Activated T-helper 17 cell treated with anti-CD3 and anti-CD28 coated beads, Interleukin-2, amount 50 U/mL, for 72 hours (primary cell): ENCODE results near the gene NDRG3. TPM values are rescaled to one million over a fixed set of nuclear protein-coding genes. Genes with fewer than 3 reads are reported as not detected.
"Not testable (repeated sequence)": the region's sequence is repeated elsewhere in the genome, so short reads cannot be mapped to it uniquely, and the experiment has no call there.

ENCODE experiments used
- ATAC-seq: fragments of 150-1000 bp; cut with Tn5 transposase; replicated peaks from 2 replicates; pipeline ENCODE4 v1.10.0; 2021; ENCODE audit warnings: mild to moderate bottlenecking, moderate library complexity
- H3K27ac Mint-ChIP-seq: one replicate; pipeline ENCODE4 v1.8.0; 2022; ENCODE audit warnings: mixed read lengths
- H3K27me3 Mint-ChIP-seq: one replicate; pipeline ENCODE4 v1.8.0; 2022; ENCODE audit warnings: mixed read lengths
- H3K36me3 Mint-ChIP-seq: one replicate; pipeline ENCODE4 v1.8.0; 2022; ENCODE audit warnings: low read depth, mild to moderate bottlenecking, mixed read lengths
- H3K4me1 Mint-ChIP-seq: one replicate; pipeline ENCODE4 v1.8.0; 2022; ENCODE audit warnings: mixed read lengths
- H3K4me3 Mint-ChIP-seq: one replicate; pipeline ENCODE4 v1.8.0; 2022; ENCODE audit warnings: mild to moderate bottlenecking, mixed read lengths
- H3K9me3 Mint-ChIP-seq: one replicate; pipeline ENCODE4 v1.8.0; 2022; ENCODE audit warnings: mixed read lengths
- total RNA-seq, 2 donors: library from RNA; stranded (reverse); gene quantifications; one replicate each; pipeline ENCODE4 v1.2.3, GENCODE V29; 2022

NDRG3 gene
- total RNA-seq, 2 donors from 2014 or later, result 30.5 to 30.7 TPM

- no peaks in the 10 kb centered on the region for H3K27me3 Mint-ChIP-seq
- no peak overlapping the region for H3K4me3 Mint-ChIP-seq
- no peaks in the 10 kb centered on the region for H3K9me3 Mint-ChIP-seq
- peaks cover 26% of the 10 kb centered on the region for H3K36me3 Mint-ChIP-seq
- ATAC-seq, result no peak
- peaks cover 5% of the 10 kb centered on the region for H3K4me1 Mint-ChIP-seq
- no peak overlapping the region for H3K27ac Mint-ChIP-seq
Observed at GRCh38 chr20:36655004-36655403, 90.9 kb downstream of the NDRG3 start.

GRCh38 chr20:36654506-36654905 lies 91.4 kb downstream of the NDRG3 start:
- H3K27me3 Mint-ChIP-seq, result no peaks in the 10 kb centered on the region
- no peak for ATAC-seq

GRCh38 chr20:36653456-36653855 lies 92.4 kb downstream of the NDRG3 start:
- H3K4me3 Mint-ChIP-seq, result no peak overlapping the region
- H3K36me3 Mint-ChIP-seq, result peaks cover 26% of the 10 kb centered on the region
- no peaks in the 10 kb centered on the region for H3K27me3 Mint-ChIP-seq
- no peak for ATAC-seq
- H3K9me3 Mint-ChIP-seq, result no peaks in the 10 kb centered on the region
- no peak overlapping the region for H3K27ac Mint-ChIP-seq
- peaks cover 4% of the 10 kb centered on the region for H3K4me1 Mint-ChIP-seq

More at GRCh38 chr20:36654506-36654905, 91.4 kb downstream of the NDRG3 start:
- H3K27ac Mint-ChIP-seq, result no peak overlapping the region
- peaks cover 26% of the 10 kb centered on the region for H3K36me3 Mint-ChIP-seq
- no peaks in the 10 kb centered on the region for H3K9me3 Mint-ChIP-seq
- H3K4me1 Mint-ChIP-seq, result peaks cover 5% of the 10 kb centered on the region
- no peak overlapping the region for H3K4me3 Mint-ChIP-seq

- no peak for ATAC-seq
- Mint-ChIP-seq H3K4me3 (peak overlapping the region; percentile 98), H3K27me3 (no peaks in the 10 kb centered on the region), H3K27ac (peak overlapping the region; percentile 58), H3K36me3 (peaks cover 38% of the 10 kb centered on the region), H3K9me3 (no peaks in the 10 kb centered on the region), H3K4me1 (peaks cover 15% of the 10 kb centered on the region)
Observed at GRCh38 chr20:36647196-36648121, 98.4 kb downstream of the NDRG3 start.

GRCh38 chr20:36646678-36647077 lies 99.2 kb downstream of the NDRG3 start:
- H3K4me3 Mint-ChIP-seq, result peak overlapping the region; percentile 98
- no peak for ATAC-seq
- peaks cover 15% of the 10 kb centered on the region for H3K4me1 Mint-ChIP-seq
- H3K9me3 Mint-ChIP-seq, result no peaks in the 10 kb centered on the region
- peaks cover 44% of the 10 kb centered on the region for H3K36me3 Mint-ChIP-seq
- no peaks in the 10 kb centered on the region for H3K27me3 Mint-ChIP-seq
- H3K27ac Mint-ChIP-seq, result peak overlapping the region; percentile 98

- Mint-ChIP-seq H3K4me1 (peaks cover 15% of the 10 kb centered on the region), H3K4me3 (peak within 1 kb of the TSS; percentile 98), H3K36me3 (peaks cover 44% of the 10 kb centered on the region), H3K9me3 (no peaks in the 10 kb centered on the region), H3K27me3 (no peaks in the 10 kb centered on the region), H3K27ac (peak within 1 kb of the TSS; percentile 98)
- peak; percentile 71 for ATAC-seq
Observed at GRCh38 chr20:36645998-36646397, 99.9 kb downstream of the NDRG3 start, which contains the start of gene SLA2. SLA2 (minus strand) TSS chr20:36646196; CDS start chr20:36641335, 4,861 bp downstream.

- ATAC-seq, result no peak
- H3K4me1 Mint-ChIP-seq, result peaks cover 15% of the 10 kb centered on the region
Observed at GRCh38 chr20:36645353-36645752, 100.5 kb downstream of the NDRG3 start.

GRCh38 chr20:36644706-36645095 lies 101.2 kb downstream of the NDRG3 start:
- Mint-ChIP-seq H3K27ac (peak overlapping the region; percentile 98), H3K36me3 (peaks cover 56% of the 10 kb centered on the region), H3K9me3 (no peaks in the 10 kb centered on the region), H3K27me3 (no peaks in the 10 kb centered on the region), H3K4me1 (peaks cover 15% of the 10 kb centered on the region), H3K4me3 (peak overlapping the region; percentile 98)
- ATAC-seq, result peak; percentile 66

More at GRCh38 chr20:36645353-36645752, 100.5 kb downstream of the NDRG3 start:
- H3K27ac Mint-ChIP-seq, result peak overlapping the region; percentile 98
- H3K27me3 Mint-ChIP-seq, result no peaks in the 10 kb centered on the region
- H3K4me3 Mint-ChIP-seq, result peak overlapping the region; percentile 98
- H3K36me3 Mint-ChIP-seq, result peaks cover 50% of the 10 kb centered on the region
- H3K9me3 Mint-ChIP-seq, result no peaks in the 10 kb centered on the region

GRCh38 chr20:36644032-36644705 lies 101.7 kb downstream of the NDRG3 start:
- Mint-ChIP-seq H3K4me1 (peaks cover 15% of the 10 kb centered on the region), H3K9me3 (no peaks in the 10 kb centered on the region), H3K36me3 (peaks cover 62% of the 10 kb centered on the region), H3K27ac (peak overlapping the region; percentile 98), H3K4me3 (peak overlapping the region; percentile 98), H3K27me3 (no peaks in the 10 kb centered on the region)
- ATAC-seq, result peak; percentile 72

GRCh38 chr20:36642136-36642535 lies 103.8 kb downstream of the NDRG3 start:
- ATAC-seq, result peak; percentile 13
- peak overlapping the region; percentile 85 for H3K27ac Mint-ChIP-seq
- H3K36me3 Mint-ChIP-seq, result peaks cover 82% of the 10 kb centered on the region
- peaks cover 15% of the 10 kb centered on the region for H3K4me1 Mint-ChIP-seq
- H3K27me3 Mint-ChIP-seq, result no peaks in the 10 kb centered on the region
- H3K4me3 Mint-ChIP-seq, result peak overlapping the region; percentile 98
- H3K9me3 Mint-ChIP-seq, result no peaks in the 10 kb centered on the region

- Mint-ChIP-seq H3K9me3 (no peaks in the 10 kb centered on the region), H3K27ac (peak overlapping the region; percentile 85), H3K27me3 (no peaks in the 10 kb centered on the region), H3K4me3 (peak overlapping the region; percentile 98), H3K36me3 (peaks cover 88% of the 10 kb centered on the region), H3K4me1 (peaks cover 15% of the 10 kb centered on the region)
- no peak for ATAC-seq
Observed at GRCh38 chr20:36641506-36641843, 104.4 kb downstream of the NDRG3 start.

GRCh38 chr20:36638876-36639400 lies 107.0 kb downstream of the NDRG3 start:
- not testable (repeated sequence) for H3K27ac Mint-ChIP-seq, H3K4me1 Mint-ChIP-seq, H3K27me3 Mint-ChIP-seq, ATAC-seq, H3K9me3 Mint-ChIP-seq, H3K4me3 Mint-ChIP-seq
- H3K36me3 Mint-ChIP-seq, result peaks cover 91% of the 10 kb centered on the region

GRCh38 chr20:36634342-36634741 lies 111.5 kb downstream of the NDRG3 start:
- Mint-ChIP-seq H3K4me3 (no peak overlapping the region), H3K4me1 (peaks cover 7% of the 10 kb centered on the region), H3K9me3 (no peaks in the 10 kb centered on the region), H3K27ac (peak overlapping the region; percentile 73), H3K27me3 (no peaks in the 10 kb centered on the region), H3K36me3 (peaks cover 93% of the 10 kb centered on the region)
- no peak for ATAC-seq

- Mint-ChIP-seq H3K27me3 (no peaks in the 10 kb centered on the region), H3K27ac (no peak overlapping the region), H3K36me3 (peaks cover 92% of the 10 kb centered on the region), H3K4me3 (no peak overlapping the region), H3K4me1 (peaks cover 7% of the 10 kb centered on the region), H3K9me3 (no peaks in the 10 kb centered on the region)
- no peak for ATAC-seq
Observed at GRCh38 chr20:36633285-36633772, 112.6 kb downstream of the NDRG3 start.
